AG09309 (cell line): ENCODE results near the gene GMIP.

Experiments used
- DNase-seq: peaks from one replicate; pipeline ENCODE4 v3.0.0-alpha.2; 2010; ENCODE audit warnings: low read depth
- H3K4me3 ChIP-seq: 2 replicates; pipeline ENCODE4 v1.5.1; 2011; ENCODE audit warnings: mild to moderate bottlenecking, low read depth, low read length, moderate library complexity; ENCODE audit not compliant: control insufficient read depth
- CTCF ChIP-seq: IDR thresholded peaks from 2 replicates; pipeline ENCODE4 v1.5.1; 2011; ENCODE audit warnings: mild to moderate bottlenecking, low read depth, low read length, inconsistent platforms; ENCODE audit not compliant: insufficient read depth, control insufficient read depth; ENCODE audit errors: missing control alignments

GMIP gene

GRCh38 chr19:19652482-19653295 lies 9.2 kb upstream of the GMIP start:
- no peak overlapping the region for H3K4me3 ChIP-seq
- TF ChIP-seq CTCF = no peak
- no peak for DNase-seq

GRCh38 chr19:19651076-19651475 lies 7.6 kb upstream of the GMIP start:
- TF ChIP-seq CTCF = no peak
- H3K4me3 ChIP-seq = no peak overlapping the region
- no peak for DNase-seq

DNA sequence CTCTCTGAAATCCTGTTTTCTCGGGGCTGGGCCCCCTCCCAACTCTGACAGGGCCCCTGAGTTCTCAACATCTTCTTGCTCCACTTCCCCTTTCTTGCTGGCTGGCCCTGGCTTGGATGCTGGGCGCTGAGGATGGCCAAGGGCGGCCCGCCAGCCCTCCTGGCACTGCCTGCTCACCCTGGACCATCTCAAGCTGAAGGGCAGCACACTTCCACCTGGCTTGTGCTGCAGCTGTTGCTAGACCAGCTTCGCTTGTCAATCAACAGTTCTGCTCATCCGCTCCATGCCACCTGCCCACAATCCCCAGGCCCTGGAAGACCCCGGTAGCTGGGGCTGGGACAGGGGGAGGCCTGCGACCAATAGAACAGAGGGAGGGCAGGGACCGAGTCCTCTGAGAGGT lies 6.9 kb upstream of the GMIP start:
- no peak for TF ChIP-seq CTCF
- no peak for DNase-seq
- no peak overlapping the region for H3K4me3 ChIP-seq

- DNase-seq = no peak
- no peak for TF ChIP-seq CTCF
- no peak overlapping the region for H3K4me3 ChIP-seq
These were observed 6.1 kb upstream of the GMIP start for GRCh38 chr19:19649580-19649995.

DNA sequence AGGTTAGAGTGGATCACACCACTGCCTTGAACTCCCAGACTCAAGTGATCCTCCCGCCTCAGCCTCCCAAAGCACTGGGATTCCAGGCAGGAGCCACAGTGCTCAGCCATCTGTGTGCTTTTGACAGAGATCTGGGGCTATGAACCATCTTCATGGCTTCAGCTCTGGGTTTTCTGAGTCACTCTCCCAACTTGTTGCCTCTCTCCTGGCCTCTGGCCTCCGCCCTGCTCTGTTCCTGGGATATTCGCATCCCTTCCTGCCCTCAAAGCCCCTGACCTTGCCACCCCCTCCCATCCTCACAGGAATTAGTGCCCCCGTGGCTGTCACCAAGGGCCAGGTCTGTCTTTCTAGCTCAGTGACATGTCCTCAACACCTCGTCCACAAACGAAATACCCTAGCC lies 5.7 kb upstream of the GMIP start:
- TF ChIP-seq CTCF = no peak
- no peak overlapping the region for H3K4me3 ChIP-seq
- no peak for DNase-seq

DNA sequence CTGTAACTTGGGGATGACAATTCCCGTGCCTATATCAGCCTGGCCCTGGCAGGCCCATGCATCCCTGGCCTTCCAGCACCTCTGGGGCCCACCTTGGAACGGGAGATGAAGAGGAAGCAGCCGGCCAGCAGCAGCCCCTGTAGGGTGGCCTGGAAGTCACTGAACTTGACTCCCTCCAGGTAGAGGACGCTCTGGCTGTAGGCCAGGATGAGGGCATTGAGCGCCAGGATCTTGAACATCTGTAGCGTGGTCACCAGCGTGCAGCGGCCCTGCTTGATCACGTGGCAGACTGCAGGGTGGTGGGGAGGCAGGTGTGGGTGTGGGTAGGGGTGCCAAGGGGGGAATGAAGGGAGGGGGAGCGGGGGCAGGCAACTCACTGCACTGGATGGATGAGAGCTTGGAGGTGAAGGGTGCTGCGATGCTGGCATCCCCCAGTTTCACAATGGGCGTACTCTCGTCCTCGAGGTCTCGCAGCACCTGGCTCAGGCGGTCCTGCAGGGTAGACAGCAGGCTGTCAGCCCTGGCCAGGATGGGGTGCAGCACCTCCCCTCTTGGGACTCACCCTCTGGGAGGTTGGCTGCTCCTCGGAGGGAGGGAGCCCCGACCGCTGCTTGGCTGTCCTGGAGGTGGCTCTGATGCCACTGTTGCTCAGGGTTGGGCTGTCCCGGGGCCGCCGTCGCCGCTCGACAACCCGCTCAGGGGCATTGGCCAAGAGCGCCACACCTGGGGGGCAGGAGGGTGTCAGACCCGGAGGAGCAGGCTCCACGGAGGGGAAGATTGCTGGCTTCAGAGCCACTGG lies 3.8 kb upstream of the GMIP start:
- H3K4me3 ChIP-seq = no peak overlapping the region
- TF ChIP-seq CTCF = no peak
- DNase-seq = no peak
